ENCODE results near the gene MED27. TPM values are rescaled to one million over a fixed set of nuclear protein-coding genes. Genes with fewer than 3 reads are reported as not detected.

The MED27 gene
- total RNA-seq, 2 donors from 2014 or later = 12.0 to 18.8 TPM

DNA sequence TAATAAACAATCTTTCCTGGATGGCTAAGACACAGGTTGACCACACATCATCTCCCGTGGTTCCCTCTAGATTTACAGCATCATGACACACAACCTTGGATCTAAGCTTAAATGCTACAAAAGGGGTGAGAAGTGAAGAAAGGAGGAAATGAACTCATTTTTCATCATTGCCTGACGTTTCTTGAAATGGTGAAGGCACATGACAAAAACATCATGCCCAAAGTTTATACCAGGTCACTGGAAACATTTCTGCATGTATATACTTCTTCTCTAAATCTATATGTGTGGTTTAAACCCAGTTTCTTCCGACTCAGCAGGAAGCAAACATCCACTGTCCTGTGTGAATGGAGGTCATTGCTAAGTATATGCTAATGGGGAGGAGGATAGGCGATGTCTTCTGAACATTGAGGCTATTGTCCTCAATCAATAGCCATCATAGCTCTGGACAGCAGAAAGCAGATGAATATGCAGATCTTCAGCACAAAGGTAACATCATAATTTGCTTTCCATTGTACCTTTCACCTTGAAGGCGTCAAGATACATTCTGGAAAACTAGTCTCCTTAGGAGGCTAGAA is 137.4 kb downstream of the MED27 start:
- H3K27ac ChIP-seq = no peak overlapping the region
- H3K4me1 ChIP-seq = no peaks in the 10 kb centered on the region
- no peak overlapping the region for H3K9ac ChIP-seq (ENCODE audit: low read depth in 2 of 2, low read length in 2 of 2)
- no peaks in the 10 kb centered on the region for H3K9me3 ChIP-seq
- no peaks in the 10 kb centered on the region for H3K36me3 ChIP-seq
- no peaks in the 10 kb centered on the region for H3K27me3 ChIP-seq
- no peak for TF ChIP-seq CTCF (IDR thresholded peaks at IDR 0.05)
- no peak overlapping the region for H3K4me3 ChIP-seq
- no peak for DNase-seq
- intact Hi-C loops (cut with DNase I) = no loop called here

- intact Hi-C loops (cut with DNase I) = no loop called here
- TF ChIP-seq CTCF (IDR thresholded peaks at IDR 0.05) = no peak
- H3K9me3 ChIP-seq = no peaks in the 10 kb centered on the region
- no peak for DNase-seq
- H3K9ac ChIP-seq (ENCODE audit: low read depth in 2 of 2, low read length in 2 of 2) = no peak overlapping the region
- H3K36me3 ChIP-seq = no peaks in the 10 kb centered on the region
- H3K4me1 ChIP-seq = no peaks in the 10 kb centered on the region
- no peak overlapping the region for H3K4me3 ChIP-seq
- H3K27me3 ChIP-seq = no peaks in the 10 kb centered on the region
- no peak overlapping the region for H3K27ac ChIP-seq
Observed at GRCh38 chr9:131937451-131937850, 142.2 kb downstream of the MED27 start.

- Histone ChIP-seq H3K27ac (no peak overlapping the region), H3K27me3 (no peaks in the 10 kb centered on the region), H3K9me3 (no peaks in the 10 kb centered on the region), H3K4me1 (no peaks in the 10 kb centered on the region), H3K9ac (ENCODE audit: low read depth in 2 of 2, low read length in 2 of 2) (no peak overlapping the region), H3K4me3 (no peak overlapping the region), H3K36me3 (no peaks in the 10 kb centered on the region)
- TF ChIP-seq CTCF (IDR thresholded peaks at IDR 0.05) = no peak
- intact Hi-C loops (cut with DNase I) = no loop called here
- DNase-seq = no peak
Observed at GRCh38 chr9:131936929-131937328, 142.7 kb downstream of the MED27 start.

DNA sequence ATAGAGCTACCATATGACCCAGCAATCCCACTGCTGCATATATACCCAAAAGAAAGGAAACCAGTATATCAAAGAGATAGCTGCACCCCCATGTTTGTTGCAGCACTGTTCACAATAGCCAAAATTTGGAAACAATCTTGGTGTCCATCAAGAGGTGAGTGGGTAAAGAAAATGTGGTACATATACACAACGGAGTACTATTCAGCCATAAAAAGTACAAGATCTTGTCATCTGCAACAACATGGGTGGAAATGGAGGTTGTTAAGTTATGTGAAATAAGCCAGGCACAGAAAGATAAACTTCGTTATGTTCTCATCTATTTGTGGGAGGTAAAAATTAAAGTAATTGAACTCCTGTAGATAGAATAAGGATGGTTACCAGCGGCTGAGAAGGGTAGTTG is 145.0 kb downstream of the MED27 start:
- Histone ChIP-seq H3K27ac (no peak overlapping the region), H3K4me1 (no peaks in the 10 kb centered on the region), H3K4me3 (no peak overlapping the region), H3K9me3 (no peaks in the 10 kb centered on the region), H3K9ac (ENCODE audit: low read depth in 2 of 2, low read length in 2 of 2) (no peak overlapping the region), H3K36me3 (no peaks in the 10 kb centered on the region), H3K27me3 (no peaks in the 10 kb centered on the region)
- no peak for DNase-seq
- intact Hi-C loops (cut with DNase I) = no loop called here
- TF ChIP-seq CTCF (IDR thresholded peaks at IDR 0.05) = no peak

- Histone ChIP-seq H3K36me3 (no peaks in the 10 kb centered on the region), H3K9ac (ENCODE audit: low read depth in 2 of 2, low read length in 2 of 2) (no peak overlapping the region), H3K27ac (no peak overlapping the region), H3K4me1 (no peaks in the 10 kb centered on the region), H3K9me3 (no peaks in the 10 kb centered on the region), H3K4me3 (no peak overlapping the region), H3K27me3 (no peaks in the 10 kb centered on the region)
- no peak for TF ChIP-seq CTCF (IDR thresholded peaks at IDR 0.05)
- intact Hi-C loops (cut with DNase I) = no loop called here
- DNase-seq = no peak
Observed at GRCh38 chr9:131927091-131927490, 152.6 kb downstream of the MED27 start.

All from colonic mucosa (tissue), 4 donors.